Glomerular visceral epithelial cell (primary cell): Measurements from ENCODE around the gene ATXN1.

Experiments used
- DNase-seq: peaks from one replicate; pipeline ENCODE4 v3.0.0-alpha.2; 2016; ENCODE audit errors: extremely low spot score

ATXN1 gene

DNA sequence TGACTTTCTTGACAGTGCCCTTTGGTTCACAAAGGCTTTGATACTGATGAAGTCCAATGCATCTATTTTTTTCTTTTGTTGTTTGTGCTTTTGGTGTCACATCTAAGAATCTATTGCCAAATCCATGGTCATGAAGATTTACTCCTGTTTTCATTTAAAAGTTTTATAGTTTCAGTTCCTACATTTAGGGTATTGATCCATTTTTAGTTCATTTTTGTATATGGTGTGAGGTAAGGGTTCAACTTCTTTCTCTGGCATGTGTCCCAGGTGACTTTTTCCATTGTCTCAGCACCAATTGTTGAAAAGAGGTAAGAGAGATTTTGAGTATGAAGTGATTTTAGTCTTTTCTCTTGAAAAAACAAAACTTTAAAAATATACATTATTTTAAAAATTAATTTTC is 262.3 kb downstream of the ATXN1 start:
- no peak for DNase-seq

DNA sequence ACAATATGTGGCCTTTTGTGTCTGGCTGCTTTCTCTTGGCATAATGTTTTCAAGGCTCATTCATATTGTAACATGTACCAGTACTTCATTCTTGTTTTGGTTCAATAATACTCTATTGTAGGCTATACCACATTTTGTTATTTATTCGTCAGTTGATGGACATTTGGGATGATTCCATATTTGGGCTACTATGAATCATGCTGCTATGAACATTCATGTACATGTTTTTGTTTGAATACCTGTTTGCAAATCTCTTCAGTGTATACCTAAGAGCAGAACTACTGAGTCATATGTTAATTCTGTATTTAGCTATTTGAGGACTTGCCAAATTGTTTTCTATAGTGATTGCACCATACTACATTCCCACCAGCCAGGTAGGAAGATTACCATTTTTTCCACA is 263.0 kb downstream of the ATXN1 start:
- DNase-seq = no peak

DNA sequence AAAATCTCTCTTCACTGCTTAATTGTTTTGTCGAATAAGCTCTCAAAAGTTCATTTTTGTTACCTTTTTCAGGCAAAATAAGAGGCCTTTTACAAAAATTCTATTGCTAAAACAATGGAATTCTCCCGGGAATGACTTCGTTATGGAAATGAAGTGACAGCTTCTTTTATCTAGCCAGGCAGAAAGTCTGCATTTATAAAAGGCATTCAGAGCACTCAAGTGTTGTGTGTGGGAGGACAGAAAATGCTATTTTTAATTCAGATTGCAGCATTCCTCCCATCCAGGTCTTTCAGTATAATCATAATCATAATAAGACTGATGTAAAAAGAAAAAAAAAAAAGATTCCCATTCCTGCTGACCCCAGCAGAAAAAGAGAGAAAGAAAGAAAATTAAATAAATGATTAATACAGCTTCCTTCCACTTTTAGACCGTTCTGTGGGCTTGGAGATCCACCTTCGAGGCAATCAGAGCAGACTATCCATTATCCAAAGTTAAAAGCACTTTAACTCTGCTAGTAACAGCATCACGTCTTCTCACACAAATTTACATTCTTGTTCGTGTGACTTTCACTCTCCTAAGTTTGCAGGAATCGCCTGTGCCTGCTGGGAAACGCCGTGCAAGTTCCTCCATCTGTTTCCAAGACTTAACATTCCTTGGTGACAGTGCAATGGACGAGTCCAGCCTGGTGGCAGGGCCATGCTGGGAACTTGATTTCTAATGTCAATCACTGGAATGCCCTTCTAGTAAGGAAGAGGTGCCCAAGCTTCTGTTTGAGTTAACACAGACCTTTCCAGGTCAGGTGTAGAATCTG is 264.1 kb downstream of the ATXN1 start:
- DNase-seq = no peak

DNA sequence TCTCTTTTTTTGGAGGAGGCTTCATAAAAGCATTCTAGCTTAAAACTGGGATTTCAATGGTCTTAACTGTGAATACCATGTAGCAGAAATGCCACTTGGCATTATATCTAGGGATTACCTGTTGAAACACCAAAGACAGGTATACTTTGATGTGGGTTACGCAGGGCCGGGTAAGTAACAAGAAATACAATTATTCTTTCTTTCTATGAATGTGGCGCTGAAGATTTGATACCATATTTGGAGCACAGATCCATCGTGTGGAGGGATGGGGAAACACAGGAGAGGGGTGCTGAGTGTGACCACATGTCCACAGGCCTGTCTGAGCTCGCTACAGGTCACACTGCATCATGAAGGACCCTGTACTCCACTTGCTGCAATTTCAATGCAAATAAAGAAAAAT is 265.1 kb downstream of the ATXN1 start:
- DNase-seq = no peak

DNA sequence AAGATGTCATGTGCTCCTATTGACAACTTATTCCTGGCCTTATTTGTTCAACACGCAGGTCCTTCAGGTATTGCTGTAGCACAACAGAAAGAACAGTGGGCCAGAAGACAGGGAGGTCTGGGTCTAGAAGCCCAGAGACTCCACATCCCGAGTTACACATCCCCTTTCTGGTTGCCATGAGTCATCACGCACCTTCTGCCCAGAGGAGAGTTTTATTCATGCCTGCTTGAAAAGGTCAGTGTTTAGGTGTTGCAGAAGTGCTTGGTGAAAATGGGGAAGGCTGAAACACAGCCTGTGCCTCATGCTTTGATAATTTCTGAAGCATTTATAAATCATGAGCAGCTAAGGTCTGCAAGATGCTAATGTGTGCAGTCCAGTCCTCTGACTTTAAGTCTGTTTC is 266.5 kb downstream of the ATXN1 start:
- DNase-seq = peak; percentile 19

DNA sequence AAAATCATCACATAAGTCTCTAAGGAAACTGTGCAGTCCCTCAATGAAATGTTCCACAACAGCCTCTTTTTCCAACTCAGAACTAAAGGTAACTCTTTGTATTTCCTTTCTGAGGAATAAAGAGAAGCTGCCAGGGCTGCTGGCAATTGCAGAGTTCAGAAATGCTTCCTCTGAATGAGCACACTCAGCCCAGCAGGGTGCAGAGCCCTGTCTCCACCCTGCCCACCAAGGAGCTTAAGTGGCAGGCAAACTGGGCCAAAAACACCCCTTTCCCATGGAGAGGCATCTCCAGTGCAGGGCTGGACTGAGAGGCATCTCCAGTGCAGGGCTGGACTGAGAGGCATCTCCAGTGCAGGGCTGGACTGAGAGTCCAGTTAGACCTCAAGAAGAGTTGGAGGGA is 267.5 kb downstream of the ATXN1 start:
- DNase-seq = no peak

DNA sequence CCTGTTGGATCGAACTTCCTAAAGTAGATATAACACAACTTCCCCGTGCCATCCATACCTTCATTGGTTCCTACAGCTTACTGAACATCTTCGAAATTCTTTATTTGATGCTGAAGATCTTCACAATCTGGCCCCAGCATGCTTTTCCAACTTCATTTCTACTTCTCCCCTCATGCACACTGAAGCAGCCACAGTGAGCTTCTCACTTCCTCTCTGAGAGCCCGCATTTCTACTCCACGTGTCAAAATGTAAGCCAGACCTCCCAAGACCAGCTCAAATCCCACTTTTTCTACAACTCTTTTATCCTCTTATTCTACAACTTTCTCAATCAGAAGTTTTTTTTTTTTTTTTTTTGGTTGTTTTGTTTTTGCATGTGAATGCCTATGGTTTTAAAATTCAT is 268.1 kb downstream of the ATXN1 start:
- no peak for DNase-seq

DNA sequence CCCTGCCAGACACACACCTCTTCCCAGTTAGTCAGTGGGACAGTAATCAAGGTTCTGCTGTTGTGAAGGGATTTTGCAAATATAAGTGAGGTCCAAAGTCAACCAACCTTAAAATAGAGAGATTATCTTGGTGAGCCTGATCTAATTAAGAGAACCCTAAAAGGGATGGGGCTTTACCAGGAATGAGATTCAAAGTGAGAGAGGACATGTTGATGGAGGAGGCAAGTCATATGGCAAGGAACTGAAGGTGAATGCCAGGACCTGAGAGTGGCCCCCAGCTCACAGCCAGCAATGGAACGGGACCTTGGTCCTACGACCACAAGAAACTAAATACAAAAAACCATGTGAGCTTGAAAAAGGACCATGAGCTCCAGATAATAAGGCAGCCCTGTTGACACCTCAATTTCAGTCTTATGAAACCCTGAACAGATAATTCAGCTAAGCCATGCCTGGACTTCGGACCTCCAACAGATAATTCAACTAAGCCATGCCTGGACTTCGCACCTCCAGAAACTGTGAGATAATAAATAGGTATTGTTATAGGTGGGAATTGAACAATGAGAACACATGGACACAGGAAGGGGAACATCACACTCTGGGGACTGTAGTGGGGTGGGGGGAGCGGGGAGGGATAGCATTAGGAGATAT is 269.5 kb downstream of the ATXN1 start:
- no peak for DNase-seq

DNA sequence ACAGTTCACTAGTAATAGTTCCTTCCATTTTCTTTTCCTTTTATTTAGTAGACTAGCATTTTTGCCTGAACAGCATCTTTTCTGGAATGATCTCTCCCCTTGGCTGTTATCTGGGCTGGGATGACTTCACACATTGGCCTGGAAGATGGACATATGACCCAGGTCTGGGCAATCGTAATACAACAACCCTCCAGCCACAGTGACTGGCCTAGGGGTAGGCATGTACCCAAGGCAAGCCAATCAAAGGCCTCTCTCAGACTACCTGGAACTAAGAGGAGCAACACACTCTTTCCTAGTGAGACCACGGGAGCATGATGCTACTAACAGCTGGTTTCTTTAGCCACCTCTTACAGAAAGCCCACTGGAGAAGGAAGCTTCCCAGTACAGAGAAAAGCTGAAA is 270.6 kb downstream of the ATXN1 start:
- no peak for DNase-seq

DNA sequence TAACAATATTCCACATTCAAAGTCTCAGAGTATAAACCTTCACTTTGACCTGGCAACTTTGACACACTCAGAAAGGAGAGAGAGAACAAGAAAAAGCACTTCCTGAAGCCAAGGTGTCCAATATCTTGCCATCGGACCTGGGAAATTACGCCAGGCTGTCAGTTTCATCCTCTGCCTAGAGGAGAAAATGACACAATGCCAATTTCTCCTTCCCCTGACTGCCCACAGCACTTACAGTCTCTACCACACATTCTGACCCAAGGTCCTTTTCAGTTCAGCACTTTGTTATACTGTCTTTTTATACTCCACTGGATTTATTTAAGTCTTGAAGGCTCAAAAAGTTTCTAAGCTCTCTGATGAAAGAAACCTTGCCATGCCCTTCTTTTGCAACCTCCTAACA is 272.4 kb downstream of the ATXN1 start:
- no peak for DNase-seq

DNA sequence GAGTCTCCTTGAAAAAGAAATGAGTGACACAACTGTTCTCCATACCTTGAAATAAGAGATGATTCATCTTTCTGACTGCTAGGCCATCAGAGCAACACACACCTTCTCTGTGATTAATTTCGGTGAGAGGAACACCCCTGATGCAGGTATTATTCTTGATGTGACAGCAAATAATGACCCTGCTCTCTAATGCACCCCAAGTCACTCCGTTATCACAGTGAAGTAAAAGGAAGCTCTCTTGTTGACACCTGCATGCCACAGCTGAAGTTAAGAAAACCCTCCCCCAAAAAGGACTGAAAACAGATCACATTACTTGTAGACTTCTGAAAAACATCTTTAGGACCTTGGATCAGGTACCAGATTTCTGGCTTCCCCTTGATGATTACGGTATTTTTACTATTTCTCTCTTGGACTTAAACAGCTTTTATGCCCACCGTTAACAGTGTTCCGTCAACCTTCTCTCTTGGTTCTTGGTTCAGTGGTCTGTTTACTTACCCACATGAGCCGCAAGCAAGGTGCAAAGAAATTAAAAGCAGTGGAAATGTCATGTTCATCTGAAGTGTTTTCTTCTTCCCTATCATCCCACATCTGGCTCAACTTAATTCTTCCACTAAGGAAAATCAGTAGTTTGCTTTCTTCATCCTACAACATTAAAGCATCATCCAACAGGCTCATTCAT is 273.1 kb downstream of the ATXN1 start:
- no peak for DNase-seq

DNA sequence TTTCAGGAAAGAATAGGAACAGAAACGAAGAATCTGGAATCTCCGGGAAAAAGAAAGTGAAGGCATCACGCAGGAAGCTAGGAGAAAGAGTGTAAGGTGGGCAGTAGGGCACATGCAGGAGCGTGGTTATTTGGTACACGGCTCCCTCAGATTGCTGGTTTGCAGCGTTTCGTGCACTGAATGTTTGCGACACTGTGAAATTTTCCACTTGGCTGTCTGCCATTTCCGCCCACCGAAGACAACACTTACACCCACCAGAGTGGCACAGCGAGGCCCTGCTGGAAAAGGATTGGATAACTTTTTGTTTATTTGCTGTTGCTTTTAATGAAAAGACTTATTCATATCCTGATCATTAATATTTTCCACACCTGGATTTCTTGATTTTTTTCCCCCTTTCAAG is 274.6 kb downstream of the ATXN1 start:
- no peak for DNase-seq

DNA sequence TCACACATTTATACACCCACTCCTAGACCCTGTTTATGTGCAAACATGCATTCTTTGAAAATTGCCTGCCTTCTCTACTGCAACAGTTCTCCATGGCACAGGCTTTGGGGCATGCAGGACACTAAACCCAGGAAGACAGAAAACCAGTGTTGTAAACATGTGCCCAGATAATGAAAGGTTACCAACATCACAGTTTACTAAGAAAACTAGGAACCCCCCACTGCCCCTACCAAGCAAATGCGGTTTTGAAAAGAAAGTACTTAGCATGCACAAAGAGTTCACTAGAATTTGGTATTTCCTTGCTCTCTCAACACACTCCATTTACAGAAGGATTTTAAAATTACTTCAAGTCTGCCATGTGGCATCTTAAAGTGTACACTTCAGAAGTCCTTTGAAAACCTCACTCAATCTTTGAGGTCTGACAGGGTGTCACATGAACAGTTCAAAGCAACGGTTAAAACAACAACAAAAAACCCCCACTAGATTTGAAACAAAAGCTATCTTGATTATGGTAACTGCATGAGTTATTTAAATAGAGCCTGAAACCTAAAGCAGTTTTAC is 277.9 kb downstream of the ATXN1 start:
- no peak for DNase-seq

DNA sequence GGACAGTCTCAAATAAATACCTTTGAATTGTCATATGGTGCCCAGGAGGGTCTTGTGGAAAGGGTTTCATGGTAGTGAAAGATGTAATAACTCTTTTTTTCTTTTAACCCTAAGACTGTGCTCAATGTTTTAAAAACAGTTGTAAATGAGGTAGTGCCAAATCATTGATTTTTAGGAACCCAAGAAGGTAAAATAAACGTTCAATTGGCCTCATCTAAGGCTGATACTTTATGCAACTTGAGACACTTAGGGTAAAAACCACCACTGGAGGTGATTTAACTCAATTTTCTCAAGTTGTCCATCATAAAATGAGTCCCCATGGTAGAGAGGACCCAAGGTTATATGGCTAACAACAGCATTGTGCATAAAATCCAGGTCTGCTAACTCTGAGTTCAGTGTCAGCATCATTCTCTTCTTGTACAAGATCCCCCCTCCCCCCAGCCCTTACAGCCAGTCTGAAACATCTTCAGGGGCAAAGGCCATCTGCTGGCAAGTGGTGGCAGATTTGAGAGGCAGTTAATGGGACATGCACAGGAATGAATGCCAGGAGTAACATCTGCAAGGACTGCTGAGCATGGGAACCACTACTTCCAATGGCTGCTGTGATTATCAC is 278.5 kb downstream of the ATXN1 start:
- no peak for DNase-seq

DNA sequence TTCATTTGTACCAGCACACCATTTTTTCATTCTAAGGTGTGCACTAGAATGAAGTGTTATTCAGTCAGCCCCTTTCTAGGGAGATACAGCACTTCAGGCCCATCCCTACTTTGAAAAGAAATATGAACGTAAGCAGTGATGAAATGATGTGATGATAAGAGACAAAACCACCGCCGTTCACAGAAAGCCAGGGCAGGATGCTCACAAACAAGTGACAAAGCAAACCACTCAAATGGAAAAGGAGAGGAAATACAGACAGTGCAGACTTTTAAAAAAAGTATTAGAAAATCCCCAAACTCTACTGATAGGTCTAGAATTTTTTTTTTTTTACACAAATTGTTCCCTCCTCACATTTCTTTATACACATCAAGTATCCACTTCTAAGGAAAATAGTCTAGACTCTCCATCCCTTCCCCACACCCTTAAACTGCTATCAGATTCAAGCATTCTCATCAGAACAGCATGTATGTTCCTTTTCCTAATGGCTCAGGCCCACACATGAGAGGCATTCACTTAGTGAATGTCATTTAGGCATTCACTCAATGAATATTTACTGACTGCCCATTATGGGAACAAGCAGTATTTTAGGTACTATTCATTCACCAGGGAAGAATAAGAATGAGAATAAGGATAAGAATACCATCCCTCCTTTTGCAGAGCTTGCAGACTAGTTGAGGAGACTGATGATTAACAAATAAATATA is 279.4 kb downstream of the ATXN1 start:
- no peak for DNase-seq

DNA sequence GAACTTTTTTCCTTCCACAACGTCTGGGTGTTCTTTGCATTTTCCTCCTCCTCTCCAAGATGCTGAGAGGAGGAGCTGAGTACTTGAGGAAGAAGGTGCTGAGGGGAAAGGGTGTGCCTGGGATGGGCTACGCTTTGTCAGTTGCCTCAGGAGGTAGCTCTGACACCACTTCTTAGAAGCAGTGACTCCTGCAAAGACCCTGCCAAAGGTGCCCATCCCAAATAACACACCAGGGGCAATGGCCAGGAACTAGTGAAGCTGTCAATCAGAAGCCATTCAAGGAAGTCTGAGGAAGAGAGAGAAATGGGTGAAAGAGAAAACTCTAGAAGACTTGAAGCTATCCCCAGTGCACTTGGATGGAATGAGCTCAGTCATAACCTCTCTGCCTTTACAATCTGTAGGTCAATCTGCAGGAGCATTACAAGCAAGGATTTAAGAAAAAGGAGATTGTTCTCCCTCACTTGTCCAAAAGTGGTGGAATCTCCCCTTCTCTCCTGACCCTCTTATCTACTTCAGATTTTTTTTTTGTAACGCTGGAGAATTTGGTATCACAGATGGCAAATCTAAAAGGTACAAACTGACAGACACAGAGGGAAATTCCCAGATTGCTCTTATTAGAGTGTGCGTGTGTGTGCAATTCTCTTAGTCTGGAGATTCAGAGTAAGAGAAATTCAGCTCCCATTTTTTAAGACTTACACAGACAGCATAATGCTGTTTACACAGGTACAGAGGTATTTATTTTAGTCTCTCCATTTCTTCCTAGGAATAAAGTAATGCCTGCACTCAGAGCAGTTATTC is 280.3 kb downstream of the ATXN1 start:
- no peak for DNase-seq

DNA sequence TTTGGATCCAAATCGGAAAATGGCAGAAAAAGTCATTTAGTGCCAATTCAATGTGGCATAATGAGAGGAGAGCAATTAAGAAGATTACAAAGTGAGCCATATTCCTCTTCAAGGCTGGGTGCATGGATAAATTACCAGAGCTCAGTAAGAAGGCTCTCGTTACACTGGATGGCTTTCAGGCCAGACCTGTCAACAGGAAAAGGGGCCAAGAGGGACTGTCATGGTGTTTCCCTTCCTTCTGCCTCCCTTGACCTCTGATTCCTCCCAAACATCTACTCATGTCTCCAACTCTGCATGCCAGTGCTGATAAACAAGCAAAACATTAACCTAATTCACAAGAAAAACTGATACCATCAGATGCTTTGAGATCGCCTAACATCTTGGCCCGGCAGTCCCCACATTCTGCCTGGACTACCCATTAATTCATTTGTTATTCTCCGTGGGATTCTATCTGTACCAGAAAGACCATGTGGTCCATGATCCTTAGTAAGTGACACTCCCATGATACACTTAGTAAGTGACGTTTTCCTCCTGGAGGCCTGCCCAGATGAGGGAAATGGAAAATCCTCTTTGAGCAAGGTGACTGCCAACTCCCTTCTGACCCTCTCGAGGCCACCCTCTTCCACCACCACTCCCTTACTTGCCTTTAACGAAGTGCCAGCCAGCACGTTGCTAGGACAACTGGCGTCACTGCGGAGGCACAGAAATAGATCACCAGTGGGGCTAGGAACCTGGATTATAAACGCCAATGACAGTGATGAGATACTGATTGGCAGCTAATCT is 283.7 kb downstream of the ATXN1 start:
- DNase-seq = no peak

DNA sequence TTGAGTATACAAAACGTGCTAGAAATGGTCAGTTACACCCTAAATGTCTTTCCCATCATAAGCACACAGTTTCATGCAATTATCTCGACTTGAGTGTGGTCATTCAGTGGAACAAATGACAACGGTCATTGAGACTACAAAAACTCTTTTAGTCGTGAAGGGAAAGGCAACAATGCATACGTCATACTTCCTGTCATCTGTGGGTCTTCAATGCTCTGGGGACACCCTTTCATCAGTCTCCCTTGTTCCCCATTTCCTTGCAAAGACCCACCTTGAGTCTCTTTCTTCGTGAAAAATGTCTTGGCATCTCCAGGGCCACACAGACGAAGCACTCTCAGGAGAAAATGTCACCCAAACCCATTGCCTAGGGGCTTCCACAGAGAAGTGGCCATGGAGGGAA is 284.4 kb downstream of the ATXN1 start:
- no peak for DNase-seq

DNA sequence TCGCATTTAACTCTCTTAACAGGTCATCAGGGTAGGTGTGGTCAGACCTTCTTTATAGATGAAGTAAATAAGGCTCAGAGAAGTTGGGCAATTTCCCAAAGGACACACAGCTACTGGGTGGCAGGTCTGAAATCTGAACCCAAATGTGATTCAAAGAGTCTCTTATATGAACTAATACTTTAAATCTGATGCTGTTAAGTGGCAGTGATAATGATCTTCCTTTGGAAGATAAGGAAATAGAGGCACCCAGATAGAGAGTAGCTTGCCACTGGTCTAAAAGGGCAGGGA is 285.8 kb downstream of the ATXN1 start:
- no peak for DNase-seq

DNA sequence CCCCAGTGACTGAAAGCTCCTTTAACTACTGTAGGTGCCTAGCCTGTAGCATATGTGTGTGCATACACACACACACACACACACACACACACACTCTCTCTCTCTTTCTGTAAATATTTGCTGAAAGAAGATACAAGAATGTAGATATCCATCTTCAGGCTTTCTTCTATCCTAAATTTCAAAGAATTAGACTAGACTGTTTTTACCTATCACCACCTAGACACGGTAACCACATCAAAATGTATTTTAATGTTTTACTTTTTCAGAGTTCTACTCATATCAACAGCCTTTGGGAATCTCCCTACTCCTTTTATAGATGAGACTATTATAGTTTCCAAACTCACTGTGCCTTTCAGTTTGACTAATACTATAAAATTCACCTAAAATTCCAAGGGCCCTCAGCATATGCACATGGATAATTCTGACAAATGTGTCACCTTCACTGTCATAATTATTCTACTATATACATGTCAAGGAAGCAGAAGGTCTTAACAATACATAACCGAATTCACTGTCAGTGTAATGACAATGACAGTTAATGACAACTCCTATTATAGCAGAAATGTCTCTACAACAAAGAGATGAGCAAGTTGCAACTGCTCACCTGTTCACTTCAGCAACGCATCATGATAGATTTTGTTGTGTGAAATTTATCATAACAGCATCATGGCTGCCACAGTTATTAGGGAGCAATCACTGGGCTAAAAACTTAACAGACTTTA is 286.3 kb downstream of the ATXN1 start:
- DNase-seq = no peak
